ENCODE results near the gene TNXB.

GRCh38 chr6:32060966-32061655 lies 48.0 kb downstream of the TNXB start:
- TF ChIP-seq CEBPB (IDR thresholded peaks at IDR 0.05) = no peak
- TF ChIP-seq REST (IDR thresholded peaks at IDR 0.05; ENCODE audit: low read depth) = no peak
- no peak for TF ChIP-seq EP300 (IDR thresholded peaks at IDR 0.05; ENCODE audit: borderline replicate concordance)
- TF ChIP-seq, protein P1, sequence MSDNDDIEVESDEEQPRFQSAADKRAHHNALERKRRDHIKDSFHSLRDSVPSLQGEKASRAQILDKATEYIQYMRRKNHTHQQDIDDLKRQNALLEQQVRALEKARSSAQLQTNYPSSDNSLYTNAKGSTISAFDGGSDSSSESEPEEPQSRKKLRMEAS (IDR thresholded peaks at IDR 0.05) = no peak
- TF ChIP-seq EGR1 (IDR thresholded peaks at IDR 0.05) = no peak
- TF ChIP-seq TCF12 (IDR thresholded peaks at IDR 0.05; ENCODE audit: low read depth) = no peak
- TF ChIP-seq TEAD4 (IDR thresholded peaks at IDR 0.05) = no peak
- no peak for TF ChIP-seq TAF1 (IDR thresholded peaks at IDR 0.05; ENCODE audit: low read depth)

Data from Ishikawa (cell line).